Endothelial cell of umbilical vein (primary cell): ENCODE measurements around the gene DYNLT3. TPM values are rescaled to one million over a fixed set of nuclear protein-coding genes. Genes with fewer than 3 reads are reported as not detected.

Experiments used
- BruUV-seq: library from RNA; stranded (reverse); fragments of 400-500 nt; replicated peaks from 2 replicates; lab custom pipeline; 2021; lab: Mats Ljungman, UMichigan
- CTCF ChIA-PET: fragments of 300-600, 350-600 bp; sonication (Branson Sonifier 250); formaldehyde crosslinking; loops from one replicate; lab custom pipeline; 2021; ENCODE audit warnings: antibody characterized with exemption, inconsistent platforms; lab: Charles Lee
- POLR2A ChIA-PET: fragments of 300-600, 350-600 bp; sonication (Branson Sonifier 250); formaldehyde crosslinking; loops from one replicate; lab custom pipeline; 2021; ENCODE audit warnings: antibody characterized with exemption, inconsistent platforms; lab: Charles Lee
- DNase-seq: peaks from one replicate; pipeline ENCODE4 v3.0.0-alpha.2; 2011; ENCODE audit warnings: low read depth, low spot score
- FAIRE-seq: peaks from 2 replicates; lab custom pipeline; 2011; peaks lifted over from hg19 to GRCh38; lab: Jason Lieb, UNC
- H2AFZ ChIP-seq: 2 replicates; pipeline ENCODE4 v1.6.0; 2012; ENCODE audit warnings: low read depth, low read length, control low read depth, inconsistent platforms
- H3K27ac ChIP-seq: 2 replicates; pipeline ENCODE4 v1.5.1; 2011; ENCODE audit warnings: low read depth, mild to moderate bottlenecking, control low read depth, low read length, moderate library complexity; ENCODE audit not compliant: insufficient read depth
- H3K27me3 ChIP-seq, 2 experiments: 2 replicates each; pipeline versions ENCODE4 v1.6.0 to v1.6.1; 2011; ENCODE audit warnings: low read length in 2 of 2, mixed read lengths in 1 of 2; ENCODE audit not compliant: control insufficient read depth in 2 of 2, insufficient read depth in 2 of 2
- H3K36me3 ChIP-seq, 2 experiments: 2 replicates in 1 of 2; 3 replicates in 1 of 2; pipeline ENCODE4 v1.5.1; 2011; ENCODE audit warnings: low read length in 2 of 2, mild to moderate bottlenecking in 1 of 2, moderate library complexity in 1 of 2; ENCODE audit not compliant: control insufficient read depth in 2 of 2, insufficient read depth in 2 of 2; ENCODE audit errors: extremely low read depth in 1 of 2
- H3K4me1 ChIP-seq: 3 replicates; pipeline ENCODE4 v1.5.1; 2011; ENCODE audit warnings: mild to moderate bottlenecking, low read length; ENCODE audit not compliant: control insufficient read depth, insufficient read depth; ENCODE audit errors: extremely low read depth
- H3K4me2 ChIP-seq: 2 replicates; pipeline ENCODE4 v1.6.1; 2011; ENCODE audit warnings: low read length, control low read depth, mixed read lengths; ENCODE audit not compliant: insufficient read depth
- H3K4me3 ChIP-seq, 3 experiments: fragments of 200-600 bp in 1 of 3; sonication (generic), shearing (Covaris generic) in 1 of 3; replicated peaks in 1 of 3; 2 replicates each; pipeline ENCODE4 v1.5.1; 2011 to 2016; ENCODE audit warnings: control low read depth in 3 of 3, low read length in 3 of 3, mild to moderate bottlenecking in 2 of 3, inconsistent platforms in 1 of 3, low read depth in 1 of 3, moderate library complexity in 1 of 3; ENCODE audit not compliant: insufficient read depth in 1 of 3
- H3K79me2 ChIP-seq: 2 replicates; pipeline ENCODE4 v1.6.0; 2012; ENCODE audit warnings: low read length, inconsistent platforms; ENCODE audit not compliant: control insufficient read depth, insufficient read depth
- H3K9ac ChIP-seq: replicated peaks from 2 replicates; pipeline ENCODE3; 2011; ENCODE audit warnings: low read length, control low read depth; ENCODE audit not compliant: insufficient read depth; ENCODE audit errors: extremely low read depth
- H3K9me1 ChIP-seq: replicated peaks from 3 replicates; pipeline ENCODE4 v1.6.0; 2011; ENCODE audit warnings: mild to moderate bottlenecking, low read length; ENCODE audit not compliant: control insufficient read depth, insufficient read depth; ENCODE audit errors: extremely low read depth
- H3K9me3 ChIP-seq: replicated peaks from 2 replicates; pipeline ENCODE4 v1.5.1; 2012; ENCODE audit warnings: low read length, inconsistent platforms; ENCODE audit not compliant: control insufficient read depth, insufficient read depth
- H4K20me1 ChIP-seq: replicated peaks from 2 replicates; pipeline ENCODE3; 2011; ENCODE audit warnings: mild to moderate bottlenecking, low read length; ENCODE audit not compliant: control insufficient read depth, insufficient read depth; ENCODE audit errors: extremely low read depth
- EZH2 ChIP-seq: IDR thresholded peaks from 2 replicates; pipeline ENCODE4 v1.6.1; 2012; ENCODE audit warnings: borderline replicate concordance, low read depth, mild to moderate bottlenecking, moderate library complexity, low read length, inconsistent platforms; ENCODE audit not compliant: severe bottlenecking
- FOS ChIP-seq: IDR thresholded peaks from 2 replicates; pipeline ENCODE4 v1.6.1; 2011; ENCODE audit warnings: mild to moderate bottlenecking, low read length, moderate library complexity, borderline replicate concordance; ENCODE audit not compliant: insufficient read depth
- GATA2 ChIP-seq: IDR thresholded peaks from 2 replicates; pipeline ENCODE4 v1.7.0; 2011; ENCODE audit warnings: low read depth, mild to moderate bottlenecking, moderate library complexity, mixed read lengths, low read length; ENCODE audit not compliant: insufficient read length, insufficient read depth
- JUN ChIP-seq: IDR thresholded peaks from 2 replicates; pipeline ENCODE4 v1.6.1; 2011; ENCODE audit warnings: borderline replicate concordance, low read depth; ENCODE audit not compliant: insufficient read length, insufficient read depth
- MYC ChIP-seq: IDR thresholded peaks from one replicate; pipeline ENCODE4 v1.6.1; 2011; ENCODE audit warnings: mild to moderate bottlenecking, low read depth, low read length
- POLR2A ChIP-seq: IDR thresholded peaks from 2 replicates; pipeline ENCODE4 v1.6.1; 2012; ENCODE audit warnings: low read depth, mild to moderate bottlenecking, control low read depth, low read length
- POLR2AphosphoS5 ChIP-seq: IDR thresholded peaks from 2 replicates; pipeline ENCODE4 v1.6.1; 2012; ENCODE audit warnings: low read depth, mild to moderate bottlenecking, control low read depth, low read length, moderate library complexity; ENCODE audit not compliant: insufficient read depth
- dilution Hi-C: fragments of 300-500 bp; cut with MboI; formaldehyde crosslinking; loops from one replicate; pipeline ENCODE4 v1.15.0; 2019; ENCODE audit warnings: low sequenced_read_pairs; ENCODE audit not compliant: extremely low pct_ligation_motif_present
- intact Hi-C: fragments of 100-400 bp; cut with micrococcal nuclease; formaldehyde crosslinking; loops from one replicate; pipeline ENCODE4 v1.10.0; 2022
- polyA plus RNA-seq, 4 experiments: library from polyadenylated mRNA; depleted of rRNA in 3 of 4; stranded (reverse) in 3 of 4; unstranded in 1 of 4; fragments of >200 nt; gene quantifications; 2 replicates each; pipeline versions ENCODE4 v1.2.1 to v1.2.3, GENCODE V29; 2011 to 2012; ENCODE audit warnings: missing spikeins in 1 of 4
- total RNA-seq: library from RNA; stranded (reverse); gene quantifications from 2 replicates; pipeline ENCODE4 v1.2.3, GENCODE V29; 2021
- TF ChIP-seq, protein P1 (sequence below), 2 donors: IDR thresholded peaks; 1 replicate in 1 of 2; 2 replicates in 1 of 2; pipeline ENCODE4 v1.5.1; 2011; ENCODE audit warnings: low read length in 2 of 2, mild to moderate bottlenecking in 2 of 2, moderate library complexity in 2 of 2, control low read depth in 1 of 2, inconsistent platforms in 1 of 2, low read depth in 1 of 2; ENCODE audit not compliant: insufficient read depth in 1 of 2; ENCODE audit errors: extremely low read depth in 1 of 2
- TF ChIP-seq, protein P2 (sequence below): IDR thresholded peaks from 2 replicates; pipeline ENCODE4 v1.6.1; 2011; ENCODE audit not compliant: insufficient read depth, insufficient read length

Gene DYNLT3
- total and polyA plus RNA-seq, 2 donors (not counting 3 experiments of a cell fraction or from before 2014, with no cell fraction given), result 9.3 to 22.8 TPM

DNA sequence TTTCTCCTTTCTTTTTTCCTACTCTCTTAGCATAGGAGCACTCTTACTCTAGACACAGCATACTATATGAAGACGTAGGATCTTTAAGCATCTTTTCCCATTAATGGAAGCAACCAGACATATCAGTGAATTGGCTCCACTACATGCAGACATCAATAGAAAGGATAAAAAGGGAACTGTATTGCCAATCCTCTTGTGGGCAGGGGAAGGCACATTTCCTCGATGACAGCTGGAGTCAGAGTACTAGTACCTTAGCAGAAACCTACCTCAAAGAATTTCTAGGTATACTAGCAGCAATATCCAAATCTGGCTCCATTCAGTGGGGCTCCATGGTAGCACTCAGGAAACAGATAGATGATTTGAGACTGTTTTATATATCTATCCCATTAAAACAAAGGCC lies 47.4 kb downstream of the DYNLT3 start:
- Histone ChIP-seq H4K20me1 (no peaks in the 10 kb centered on the region), H3K9me3 (no peaks in the 10 kb centered on the region), H3K27ac (no peak overlapping the region), H2AFZ (no peak overlapping the region), H3K9me1 (no peaks in the 10 kb centered on the region), H3K36me3 (no peaks in the 10 kb centered on the region), H3K4me3 (no peak overlapping the region), H3K9ac (no peak overlapping the region), H3K79me2 (no peaks in the 10 kb centered on the region), H3K27me3 (peaks cover 0 to 3% of the 10 kb centered on the region in 2 experiments), H3K4me1 (no peaks in the 10 kb centered on the region), H3K4me2 (no peak overlapping the region)
- DNase-seq (no peak), FAIRE-seq (no peak)
- dilution Hi-C loops, result no loop called here
- POLR2A ChIA-PET, result no interaction called here
- no TSS peak for BruUV-seq
- no peak for TF ChIP-seq GATA2
- no peak for TF ChIP-seq EZH2
- no peak for TF ChIP-seq FOS
- TF ChIP-seq, protein P1, sequence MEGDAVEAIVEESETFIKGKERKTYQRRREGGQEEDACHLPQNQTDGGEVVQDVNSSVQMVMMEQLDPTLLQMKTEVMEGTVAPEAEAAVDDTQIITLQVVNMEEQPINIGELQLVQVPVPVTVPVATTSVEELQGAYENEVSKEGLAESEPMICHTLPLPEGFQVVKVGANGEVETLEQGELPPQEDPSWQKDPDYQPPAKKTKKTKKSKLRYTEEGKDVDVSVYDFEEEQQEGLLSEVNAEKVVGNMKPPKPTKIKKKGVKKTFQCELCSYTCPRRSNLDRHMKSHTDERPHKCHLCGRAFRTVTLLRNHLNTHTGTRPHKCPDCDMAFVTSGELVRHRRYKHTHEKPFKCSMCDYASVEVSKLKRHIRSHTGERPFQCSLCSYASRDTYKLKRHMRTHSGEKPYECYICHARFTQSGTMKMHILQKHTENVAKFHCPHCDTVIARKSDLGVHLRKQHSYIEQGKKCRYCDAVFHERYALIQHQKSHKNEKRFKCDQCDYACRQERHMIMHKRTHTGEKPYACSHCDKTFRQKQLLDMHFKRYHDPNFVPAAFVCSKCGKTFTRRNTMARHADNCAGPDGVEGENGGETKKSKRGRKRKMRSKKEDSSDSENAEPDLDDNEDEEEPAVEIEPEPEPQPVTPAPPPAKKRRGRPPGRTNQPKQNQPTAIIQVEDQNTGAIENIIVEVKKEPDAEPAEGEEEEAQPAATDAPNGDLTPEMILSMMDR (IDR thresholded peaks at IDR 0.05; ENCODE audit: extremely low read depth in 1 of 2, insufficient read depth in 1 of 2, low read depth in 1 of 2, low read length in 2 of 2), result no peak
- TF ChIP-seq, protein P2, sequence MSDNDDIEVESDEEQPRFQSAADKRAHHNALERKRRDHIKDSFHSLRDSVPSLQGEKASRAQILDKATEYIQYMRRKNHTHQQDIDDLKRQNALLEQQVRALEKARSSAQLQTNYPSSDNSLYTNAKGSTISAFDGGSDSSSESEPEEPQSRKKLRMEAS, result no peak
- TF ChIP-seq POLR2AphosphoS5, result no peak
- no peak for TF ChIP-seq POLR2A
- no peak for TF ChIP-seq MYC
- no peak for TF ChIP-seq JUN
- intact Hi-C loops, result no loop called here
- CTCF ChIA-PET, result no interaction called here
